Activated T-helper 1 cell treated with anti-CD3 and anti-CD28 coated beads, Interleukin-2, amount 50 U/mL, for 16 hours (primary cell): Measurements from ENCODE around the gene C12orf56.
"Not testable (repeated sequence)": the region's sequence is repeated elsewhere in the genome, so short reads cannot be mapped to it uniquely, and the experiment has no call there.

Experiments used
- DNase-seq, 2 donors: peaks; one replicate each; pipeline ENCODE4 v3.0.0-alpha.2; 2020; ENCODE audit warnings: low read depth in 1 of 2, low spot score in 1 of 2

The C12orf56 gene

DNA sequence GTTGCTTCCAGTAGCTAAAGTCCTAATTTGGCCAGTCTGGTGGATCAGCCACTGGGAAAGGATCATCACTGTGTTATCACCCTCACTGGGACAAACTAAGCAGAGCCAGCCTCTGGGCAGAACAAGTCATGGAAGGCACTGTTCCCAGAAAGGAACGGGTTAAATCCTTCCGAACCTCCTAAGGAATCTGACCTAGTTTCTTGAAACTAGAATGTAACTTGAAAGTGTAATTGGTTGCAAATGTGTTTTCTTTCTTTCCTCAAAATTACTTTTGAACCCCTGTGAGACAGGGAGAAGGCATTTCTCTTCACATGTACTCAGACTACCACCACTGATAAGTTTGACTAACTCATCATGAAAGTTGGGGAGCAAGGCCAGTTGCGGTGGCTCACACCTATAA lies 149.8 kb downstream of the C12orf56 start:
- no peak for DNase-seq

GRCh38 chr12:64237382-64237781 lies 153.2 kb downstream of the C12orf56 start:
- no peak for DNase-seq

DNA sequence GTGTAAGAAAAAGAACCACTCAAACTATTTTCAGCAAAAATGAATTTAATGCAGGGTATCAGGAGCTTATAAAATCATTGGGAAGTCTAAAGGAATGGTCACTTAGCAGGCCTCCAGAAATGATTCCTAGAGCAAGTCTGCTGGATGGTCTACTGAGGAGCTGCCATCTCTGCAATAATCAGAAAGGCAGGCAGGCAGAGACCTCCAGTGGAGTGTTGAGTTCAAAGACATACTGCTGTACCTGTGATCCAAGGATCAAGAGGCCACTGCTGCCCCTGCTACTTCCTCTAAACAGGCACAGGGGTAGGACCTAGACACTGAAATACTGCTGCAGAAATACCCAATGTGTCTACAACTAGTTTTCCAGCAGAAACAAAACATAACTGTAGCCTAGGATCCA lies 154.0 kb downstream of the C12orf56 start:
- DNase-seq = no peak

- no peak for DNase-seq
Measured at GRCh38 chr12:64232196-64232595, 158.4 kb downstream of the C12orf56 start.

- DNase-seq = no peak
Measured at GRCh38 chr12:64229796-64230195, 160.8 kb downstream of the C12orf56 start.

GRCh38 chr12:64229240-64229639 lies 161.3 kb downstream of the C12orf56 start:
- DNase-seq = no peak

DNA sequence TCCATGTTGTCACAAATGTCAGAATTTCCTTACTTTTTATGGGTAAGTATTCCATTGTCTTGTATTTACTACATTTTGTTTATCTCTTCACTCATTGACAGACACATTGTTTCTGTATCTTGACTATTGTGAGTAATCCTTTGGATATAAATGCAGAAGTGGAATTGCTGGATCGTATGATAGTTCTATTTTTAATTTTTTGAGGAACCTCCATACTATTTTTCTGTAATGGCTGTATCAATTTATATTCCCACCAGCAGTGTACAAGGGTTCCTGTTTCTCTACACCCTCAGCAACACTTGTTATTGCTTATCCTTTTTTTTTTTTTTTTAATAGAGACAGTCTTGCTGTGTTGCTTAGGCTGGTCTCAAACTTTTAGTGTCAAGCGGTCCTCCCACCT lies 164.9 kb downstream of the C12orf56 start:
- no peak for DNase-seq

DNA sequence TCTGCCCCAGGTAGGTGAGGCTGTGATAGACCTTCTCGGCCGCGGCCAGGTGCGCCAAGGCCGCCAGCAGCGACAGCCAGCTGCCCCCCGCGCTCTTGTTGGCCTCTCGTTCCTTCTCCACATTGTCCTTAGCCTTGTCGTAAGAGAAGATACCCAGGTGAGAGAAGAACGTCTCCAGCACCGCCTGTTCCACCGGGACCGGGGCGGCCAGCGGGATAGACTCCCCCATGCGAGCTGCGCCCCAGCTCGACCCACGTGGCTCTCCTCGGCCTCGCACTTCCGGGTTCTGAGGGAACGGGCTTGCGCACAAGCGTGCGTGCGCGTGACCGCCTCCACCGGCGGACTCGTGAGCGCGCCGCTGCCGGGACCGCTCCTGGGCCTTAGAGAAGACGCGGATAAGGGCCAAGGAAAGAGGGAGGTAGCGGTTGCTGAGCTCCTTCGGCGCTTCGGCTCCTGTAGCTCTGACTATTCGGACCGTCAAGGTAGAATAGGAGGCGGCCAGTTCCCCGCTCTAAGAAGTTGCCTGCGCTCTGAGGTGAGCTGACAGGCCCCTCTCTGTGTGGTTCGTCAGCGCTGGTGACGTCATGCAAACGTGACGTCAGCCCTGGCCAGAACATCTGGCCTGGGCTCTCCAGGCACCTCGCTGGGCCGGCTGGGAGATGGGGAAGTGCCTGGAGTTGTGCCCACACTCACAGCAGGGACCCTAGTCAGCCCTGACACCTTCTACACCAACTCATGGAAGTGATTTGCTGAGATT lies 168.4 kb downstream of the C12orf56 start, which contains the start of gene KICS2:
TSS of gene KICS2 (minus strand) at position 288 of the 757 bp plus-strand sequence. CDS start at position 229, 59 bp downstream.
- DNase-seq = peak; percentile 77 to 84

GRCh38 chr12:64221651-64222008 lies 168.9 kb downstream of the C12orf56 start:
- DNase-seq = peak; percentile 35 to 41

- no peak for DNase-seq
Measured at GRCh38 chr12:64220046-64220445, 170.5 kb downstream of the C12orf56 start.

GRCh38 chr12:64219145-64219544 lies 171.4 kb downstream of the C12orf56 start:
- no peak for DNase-seq

DNA sequence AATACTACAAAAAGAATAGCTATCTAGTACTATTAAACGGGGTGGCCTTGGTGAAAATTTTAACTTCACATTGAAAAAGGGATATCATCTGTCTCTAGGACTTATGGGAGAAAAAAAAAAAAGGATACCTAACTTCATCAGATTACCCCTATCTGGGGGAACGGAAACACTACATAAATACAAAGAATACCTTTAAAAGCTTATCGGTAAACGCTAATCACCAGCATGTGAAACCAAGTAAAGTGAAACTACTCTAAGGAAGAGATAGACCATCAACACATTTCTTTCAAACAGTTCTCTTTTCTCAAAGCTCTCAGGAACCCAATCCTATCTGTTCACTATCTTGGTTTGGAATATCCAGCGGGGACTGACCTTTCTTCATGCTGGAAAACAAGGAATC lies 172.0 kb downstream of the C12orf56 start:
- no peak for DNase-seq

DNA sequence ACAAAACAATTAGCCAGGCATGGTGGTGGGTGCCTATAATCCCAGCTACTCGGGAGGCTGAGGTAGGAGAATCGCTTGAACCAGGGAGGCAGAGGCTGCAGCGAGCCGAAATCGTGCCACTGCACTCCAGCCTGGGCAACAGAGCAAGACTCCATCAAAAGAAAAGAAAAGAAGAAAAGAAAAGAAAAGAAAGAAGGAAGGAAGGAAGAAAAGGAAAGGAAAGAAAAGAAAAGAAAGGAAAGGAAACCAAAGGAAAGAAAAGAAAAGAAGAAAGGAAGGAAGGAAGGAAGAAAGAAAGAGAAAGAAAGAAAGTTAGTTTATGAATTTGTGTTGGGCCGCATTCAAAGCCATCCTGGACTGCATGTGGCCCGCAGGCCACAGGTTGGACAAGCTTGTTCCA lies 172.9 kb downstream of the C12orf56 start:
- DNase-seq = not testable (repeated sequence)

GRCh38 chr12:64216239-64216638 lies 174.3 kb downstream of the C12orf56 start:
- DNase-seq = no peak
